Measurements from ENCODE around the gene NDUFA8.

The NDUFA8 gene

GRCh38 chr9:122159026-122159924 is at the start of gene NDUFA8, which contains the start of gene MORN5:
Gene NDUFA8 (minus strand): TSS chr9:122159779. CDS start chr9:122159677, 102 bp downstream.
Gene MORN5 (plus strand): TSS chr9:122159908. CDS start chr9:122159973, 65 bp downstream.
- H3K4me3 ChIP-seq (ENCODE audit: control insufficient read depth, low read depth, low read length): peak within 1 kb of the TSS; percentile 95
- DNase-seq (ENCODE audit: low read depth): peak; percentile 94
- TF ChIP-seq CTCF (conservative IDR thresholded peaks at IDR 0.05; ENCODE audit: control insufficient read depth, insufficient read depth, low read depth, low read length): no peak

GRCh38 chr9:122207096-122207495 is 47.5 kb upstream of the NDUFA8 start:
- DNase-seq (ENCODE audit: low read depth): no peak
- H3K4me3 ChIP-seq (ENCODE audit: control insufficient read depth, low read depth, low read length): no peak overlapping the region
- no peak for TF ChIP-seq CTCF (conservative IDR thresholded peaks at IDR 0.05; ENCODE audit: control insufficient read depth, insufficient read depth, low read depth, low read length)

- TF ChIP-seq CTCF (conservative IDR thresholded peaks at IDR 0.05; ENCODE audit: control insufficient read depth, insufficient read depth, low read depth, low read length): no peak
- H3K4me3 ChIP-seq (ENCODE audit: control insufficient read depth, low read depth, low read length): no peak overlapping the region
- peak; percentile 85 for DNase-seq (ENCODE audit: low read depth)
Observed at GRCh38 chr9:122206118-122207046, 46.8 kb upstream of the NDUFA8 start.

GRCh38 chr9:122205176-122205575 is 45.6 kb upstream of the NDUFA8 start:
- H3K4me3 ChIP-seq (ENCODE audit: control insufficient read depth, low read depth, low read length): no peak overlapping the region
- no peak for DNase-seq (ENCODE audit: low read depth)
- no peak for TF ChIP-seq CTCF (conservative IDR thresholded peaks at IDR 0.05; ENCODE audit: control insufficient read depth, insufficient read depth, low read depth, low read length)

GRCh38 chr9:122204491-122204890 is 44.9 kb upstream of the NDUFA8 start:
- H3K4me3 ChIP-seq (ENCODE audit: control insufficient read depth, low read depth, low read length): no peak overlapping the region
- no peak for DNase-seq (ENCODE audit: low read depth)
- TF ChIP-seq CTCF (conservative IDR thresholded peaks at IDR 0.05; ENCODE audit: control insufficient read depth, insufficient read depth, low read depth, low read length): no peak

GRCh38 chr9:122204055-122204454 is 44.5 kb upstream of the NDUFA8 start:
- no peak for TF ChIP-seq CTCF (conservative IDR thresholded peaks at IDR 0.05; ENCODE audit: control insufficient read depth, insufficient read depth, low read depth, low read length)
- no peak for DNase-seq (ENCODE audit: low read depth)
- no peak overlapping the region for H3K4me3 ChIP-seq (ENCODE audit: control insufficient read depth, low read depth, low read length)

All from fibroblast of mammary gland (primary cell).